ENCODE results near the gene EVPL. TPM values are rescaled to one million over a fixed set of nuclear protein-coding genes. Genes with fewer than 3 reads are reported as not detected.

The EVPL gene
- total RNA-seq, 4 donors from 2014 or later = 0.19 to 1.3 (median 0.87) TPM

GRCh38 chr17:76039121-76039520 is 12.0 kb upstream of the EVPL start:
- TF ChIP-seq CTCF (IDR thresholded peaks at IDR 0.05; ENCODE audit: low read depth) = no peak

- no peak for TF ChIP-seq CTCF (IDR thresholded peaks at IDR 0.05; ENCODE audit: low read depth)
Measured at GRCh38 chr17:76038050-76038449, 10.9 kb upstream of the EVPL start.

GRCh38 chr17:76036497-76037261 is 9.6 kb upstream of the EVPL start:
- no peak for TF ChIP-seq CTCF (IDR thresholded peaks at IDR 0.05; ENCODE audit: low read depth)

GRCh38 chr17:76034428-76035350 is 7.6 kb upstream of the EVPL start:
- TF ChIP-seq CTCF (IDR thresholded peaks at IDR 0.05; ENCODE audit: low read depth) = no peak

GRCh38 chr17:76033139-76033538 is 6.0 kb upstream of the EVPL start:
- no peak for TF ChIP-seq CTCF (IDR thresholded peaks at IDR 0.05; ENCODE audit: low read depth)

GRCh38 chr17:76032780-76033108 is 5.6 kb upstream of the EVPL start:
- TF ChIP-seq CTCF (IDR thresholded peaks at IDR 0.05; ENCODE audit: low read depth) = no peak

GRCh38 chr17:76032073-76032779 is 5.1 kb upstream of the EVPL start:
- no peak for TF ChIP-seq CTCF (IDR thresholded peaks at IDR 0.05; ENCODE audit: low read depth)

Measured in subcutaneous adipose tissue (tissue), 4 donors.